WERI-Rb-1 (cell line): ENCODE results near the gene SPSB1.

ENCODE experiments used
- DNase-seq: peaks from one replicate; pipeline ENCODE4 v3.0.0-alpha.2; 2020
- H3K27ac ChIP-seq: fragments of 250-450 bp; sonication (Bioruptor Pico); 2 replicates; pipeline ENCODE4 v1.5.1; 2020; ENCODE audit warnings: mild to moderate bottlenecking, moderate library complexity
- H3K27me3 ChIP-seq: fragments of 250-450 bp; sonication (Bioruptor Pico); 2 replicates; pipeline ENCODE4 v1.5.1; 2021; ENCODE audit warnings: mild to moderate bottlenecking, low read depth, moderate library complexity; ENCODE audit not compliant: insufficient read depth, severe bottlenecking
- H3K36me3 ChIP-seq: fragments of 250-450 bp; sonication (Bioruptor Pico); 2 replicates; pipeline ENCODE4 v1.5.1; 2020; ENCODE audit warnings: mild to moderate bottlenecking, moderate library complexity
- H3K4me3 ChIP-seq: 2 replicates; pipeline ENCODE4 v1.5.1; 2011; ENCODE audit warnings: low read depth, mild to moderate bottlenecking, control low read depth, low read length
- H3K9me3 ChIP-seq: fragments of 250-450 bp; sonication (Bioruptor Pico); 2 replicates; pipeline ENCODE4 v1.5.1; 2021; ENCODE audit warnings: mild to moderate bottlenecking, moderate library complexity; ENCODE audit not compliant: severe bottlenecking
- CTCF ChIP-seq: IDR thresholded peaks from 2 replicates; pipeline ENCODE4 v1.5.1; 2011; ENCODE audit warnings: low read depth, mild to moderate bottlenecking, control low read depth, inconsistent platforms, low read length

Gene SPSB1

GRCh38 chr1:9369964-9370788, 77.5 kb downstream of the SPSB1 start:
- Histone ChIP-seq H3K27me3 (no peaks in the 10 kb centered on the region), H3K4me3 (no peak overlapping the region), H3K36me3 (peaks cover 19% of the 10 kb centered on the region), H3K27ac (peak overlapping the region; percentile 75), H3K9me3 (no peaks in the 10 kb centered on the region)
- no peak for TF ChIP-seq CTCF
- no peak for DNase-seq

GRCh38 chr1:9371391-9371935, 78.8 kb downstream of the SPSB1 start:
- Histone ChIP-seq H3K9me3 (no peaks in the 10 kb centered on the region), H3K27ac (peak overlapping the region; percentile 75), H3K36me3 (peaks cover 19% of the 10 kb centered on the region), H3K27me3 (no peaks in the 10 kb centered on the region), H3K4me3 (no peak overlapping the region)
- no peak for TF ChIP-seq CTCF
- peak; percentile 80 for DNase-seq

- H3K36me3 ChIP-seq: peaks cover 19% of the 10 kb centered on the region
- peak overlapping the region; percentile 75 for H3K27ac ChIP-seq
- TF ChIP-seq CTCF: no peak
- DNase-seq: no peak
- no peaks in the 10 kb centered on the region for H3K27me3 ChIP-seq
- H3K9me3 ChIP-seq: no peaks in the 10 kb centered on the region
- H3K4me3 ChIP-seq: no peak overlapping the region
Observed at GRCh38 chr1:9371951-9372350, 79.3 kb downstream of the SPSB1 start.

- peak overlapping the region; percentile 52 for H3K27ac ChIP-seq
- no peaks in the 10 kb centered on the region for H3K9me3 ChIP-seq
- no peak overlapping the region for H3K4me3 ChIP-seq
- H3K36me3 ChIP-seq: peaks cover 8% of the 10 kb centered on the region
- H3K27me3 ChIP-seq: no peaks in the 10 kb centered on the region
- no peak for DNase-seq
- no peak for TF ChIP-seq CTCF
Observed at GRCh38 chr1:9373619-9374018, 80.9 kb downstream of the SPSB1 start.

GRCh38 chr1:9374748-9375341, 82.2 kb downstream of the SPSB1 start:
- Histone ChIP-seq H3K27ac (peak overlapping the region; percentile 64), H3K9me3 (no peaks in the 10 kb centered on the region), H3K36me3 (peaks cover 8% of the 10 kb centered on the region), H3K27me3 (no peaks in the 10 kb centered on the region), H3K4me3 (no peak overlapping the region)
- peak; percentile 91 for DNase-seq
- peak; percentile 37; the same call in 1 of the 2 replicates for TF ChIP-seq CTCF
